Measurements from ENCODE around the gene RPL19.

The RPL19 gene

GRCh38 chr17:39197380-39198185, 2.5 kb upstream of the RPL19 start, which contains the start of gene CACNB1:
Gene CACNB1, minus strand, starts transcription at chr17:39197669. Its CDS starts 174 bp downstream, at chr17:39197495.
- Histone ChIP-seq H2AFZ (ENCODE audit: low read depth, low read length) (peak within 1 kb of the TSS; percentile 83), H4K20me1 (ENCODE audit: insufficient read depth, low read length) (peaks cover 44% of the 10 kb centered on the region), H3K4me1 (ENCODE audit: insufficient read depth, low read length) (peaks cover 74% of the 10 kb centered on the region), H3K9ac (ENCODE audit: low read depth, low read length) (peak within 1 kb of the TSS; percentile 93), H3K27ac (ENCODE audit: low read length) (peak within 1 kb of the TSS; percentile 99), H3K4me3 (ENCODE audit: low read depth in 1 of 2, low read length in 2 of 2) (peak within 1 kb of the TSS; percentile 79 to 88), H3K36me3 (ENCODE audit: insufficient read depth, low read length) (peaks cover 47% of the 10 kb centered on the region), H3K9me3 (ENCODE audit: insufficient read depth, low read length, severe bottlenecking) (no peaks in the 10 kb centered on the region), H3K27me3 (ENCODE audit: insufficient read depth, low read length, poor library complexity) (no peaks in the 10 kb centered on the region), H3K4me2 (ENCODE audit: insufficient read depth, low read length) (peak within 1 kb of the TSS; percentile 98), H3K79me2 (ENCODE audit: insufficient read depth, low read length) (peaks cover 71% of the 10 kb centered on the region)
- DNase-seq = peak; percentile 88
- TF ChIP-seq CTCF (IDR thresholded peaks at IDR 0.05; ENCODE audit: borderline replicate concordance, extremely low read depth, low read length, poor library complexity, severe bottlenecking) = no peak
- no peak for TF ChIP-seq EZH2 (IDR thresholded peaks at IDR 0.05; ENCODE audit: borderline replicate concordance, low read depth, low read length, severe bottlenecking)
- ATAC-seq (ENCODE audit: insufficient read depth, low read depth) = peak; percentile 80

GRCh38 chr17:39198186-39198566, 1.9 kb upstream of the RPL19 start:
- no peaks in the 10 kb centered on the region for H3K9me3 ChIP-seq (ENCODE audit: insufficient read depth, low read length, severe bottlenecking)
- peak overlapping the region; percentile 93 for H3K9ac ChIP-seq (ENCODE audit: low read depth, low read length)
- DNase-seq (no peak), ATAC-seq (ENCODE audit: insufficient read depth, low read depth) (no peak)
- H3K36me3 ChIP-seq (ENCODE audit: insufficient read depth, low read length) = peaks cover 47% of the 10 kb centered on the region
- peaks cover 72% of the 10 kb centered on the region for H3K79me2 ChIP-seq (ENCODE audit: insufficient read depth, low read length)
- H3K27me3 ChIP-seq (ENCODE audit: insufficient read depth, low read length, poor library complexity) = no peaks in the 10 kb centered on the region
- peak overlapping the region; percentile 99 for H3K27ac ChIP-seq (ENCODE audit: low read length)
- peak overlapping the region; percentile 98 for H3K4me2 ChIP-seq (ENCODE audit: insufficient read depth, low read length)
- peaks cover 48% of the 10 kb centered on the region for H4K20me1 ChIP-seq (ENCODE audit: insufficient read depth, low read length)
- H3K4me3 ChIP-seq (ENCODE audit: low read depth in 1 of 2, low read length in 2 of 2) = peak overlapping the region; percentile 79 to 88
- peaks cover 73% of the 10 kb centered on the region for H3K4me1 ChIP-seq (ENCODE audit: insufficient read depth, low read length)
- H2AFZ ChIP-seq (ENCODE audit: low read depth, low read length) = peak overlapping the region; percentile 82
- no peak for TF ChIP-seq CTCF (IDR thresholded peaks at IDR 0.05; ENCODE audit: borderline replicate concordance, extremely low read depth, low read length, poor library complexity, severe bottlenecking)
- TF ChIP-seq EZH2 (IDR thresholded peaks at IDR 0.05; ENCODE audit: borderline replicate concordance, low read depth, low read length, severe bottlenecking) = no peak

GRCh38 chr17:39199820-39200069, 338 bp upstream of the RPL19 start:
- peak overlapping the region; percentile 87 for H2AFZ ChIP-seq (ENCODE audit: low read depth, low read length)

More at GRCh38 chr17:39199820-39200069, 338 bp upstream of the RPL19 start:
- peaks cover 64% of the 10 kb centered on the region for H3K4me1 ChIP-seq (ENCODE audit: insufficient read depth, low read length)
- peaks cover 51% of the 10 kb centered on the region for H4K20me1 ChIP-seq (ENCODE audit: insufficient read depth, low read length)
- TF ChIP-seq EZH2 (IDR thresholded peaks at IDR 0.05; ENCODE audit: borderline replicate concordance, low read depth, low read length, severe bottlenecking) (no peak), CTCF (IDR thresholded peaks at IDR 0.05; ENCODE audit: borderline replicate concordance, extremely low read depth, low read length, poor library complexity, severe bottlenecking) (no peak)
- H3K4me3 ChIP-seq (ENCODE audit: low read depth in 1 of 2, low read length in 2 of 2) = peak overlapping the region; percentile 88 to 97; a peak in 3 of 4 replicates
- peak overlapping the region; percentile 98 for H3K4me2 ChIP-seq (ENCODE audit: insufficient read depth, low read length)
- no peaks in the 10 kb centered on the region for H3K27me3 ChIP-seq (ENCODE audit: insufficient read depth, low read length, poor library complexity)
- ATAC-seq (ENCODE audit: insufficient read depth, low read depth) (peak; percentile 61), DNase-seq (peak; percentile 91)
- H3K9me3 ChIP-seq (ENCODE audit: insufficient read depth, low read length, severe bottlenecking) = no peaks in the 10 kb centered on the region
- H3K27ac ChIP-seq (ENCODE audit: low read length) = peak overlapping the region; percentile 99
- peak overlapping the region; percentile 79 for H3K9ac ChIP-seq (ENCODE audit: low read depth, low read length)
- peaks cover 47% of the 10 kb centered on the region for H3K36me3 ChIP-seq (ENCODE audit: insufficient read depth, low read length)
- peaks cover 61% of the 10 kb centered on the region for H3K79me2 ChIP-seq (ENCODE audit: insufficient read depth, low read length)
